Caco-2 (cell line): ENCODE results near the gene FOXP4. TPM values are rescaled to one million over a fixed set of nuclear protein-coding genes. Genes with fewer than 3 reads are reported as not detected.

Experiments
- BruUV-seq: library from RNA; stranded (reverse); fragments of 400-500 nt; replicated peaks from 2 replicates; lab custom pipeline; 2021; lab: Mats Ljungman, UMichigan
- CTCF ChIA-PET: fragments of 300-600 bp; sonication (Branson Sonifier 250); formaldehyde crosslinking; loops from one replicate; lab custom pipeline; 2022; ENCODE audit warnings: antibody characterized with exemption; lab: Charles Lee
- POLR2A ChIA-PET: fragments of 300-600 bp; sonication (Branson Sonifier 250); formaldehyde crosslinking; loops from one replicate; lab custom pipeline; 2022; ENCODE audit warnings: antibody characterized with exemption; lab: Charles Lee
- DNase-seq, 2 experiments: peaks; one replicate each; pipeline versions ENCODE4 v3.0.0 to v3.0.0-alpha.2; 2020 to 2022
- H3K27me3 ChIP-seq: replicated peaks from 2 replicates; pipeline ENCODE4 v1.6.0; 2011; ENCODE audit warnings: low read length; ENCODE audit not compliant: control insufficient read depth, insufficient read depth
- H3K36me3 ChIP-seq: 2 replicates; pipeline ENCODE4 v1.5.1; 2011; ENCODE audit warnings: low read length; ENCODE audit not compliant: control insufficient read depth, insufficient read depth
- H3K4me1 ChIP-seq: fragments of 250-450 bp; sonication (Bioruptor Pico); 2 replicates; pipeline ENCODE4 v1.5.1; 2020; ENCODE audit warnings: mild to moderate bottlenecking
- H3K4me3 ChIP-seq: 2 replicates; pipeline ENCODE4 v1.5.1; 2011; ENCODE audit warnings: low read depth, mild to moderate bottlenecking, control low read depth, low read length
- H3K9me3 ChIP-seq: fragments of 250-450 bp; sonication (Bioruptor Pico); 2 replicates; pipeline ENCODE4 v1.5.1; 2020; ENCODE audit warnings: mild to moderate bottlenecking, moderate library complexity
- H3K27ac Mint-ChIP-seq: one replicate; pipeline ENCODE4 v1.8.0; 2022; ENCODE audit warnings: mixed read lengths; ENCODE audit not compliant: unreplicated experiment
- H3K27me3 Mint-ChIP-seq: one replicate; pipeline ENCODE4 v1.8.0; 2022; ENCODE audit warnings: mixed read lengths; ENCODE audit not compliant: insufficient read depth, unreplicated experiment
- H3K36me3 Mint-ChIP-seq: one replicate; pipeline ENCODE4 v1.8.0; 2022; ENCODE audit warnings: mild to moderate bottlenecking, mixed read lengths; ENCODE audit not compliant: insufficient read depth, unreplicated experiment
- H3K4me1 Mint-ChIP-seq: one replicate; pipeline ENCODE4 v1.8.0; 2022; ENCODE audit warnings: low read depth, mixed read lengths; ENCODE audit not compliant: unreplicated experiment
- H3K4me3 Mint-ChIP-seq: one replicate; pipeline ENCODE4 v1.8.0; 2022; ENCODE audit warnings: mild to moderate bottlenecking, moderate library complexity, mixed read lengths; ENCODE audit not compliant: unreplicated experiment
- H3K9me3 Mint-ChIP-seq: one replicate; pipeline ENCODE4 v1.8.0; 2022; ENCODE audit warnings: mixed read lengths; ENCODE audit not compliant: unreplicated experiment
- CTCF ChIP-seq, 2 experiments: fragments of 200-600 bp in 1 of 2; IDR thresholded peaks; 1 replicate in 1 of 2; 2 replicates in 1 of 2; pipeline versions ENCODE4 v1.5.1 to v1.8.0; 2011 to 2022; ENCODE audit warnings: antibody characterized with exemption in 1 of 2, control low read depth in 1 of 2, inconsistent platforms in 1 of 2, low read depth in 1 of 2, low read length in 1 of 2, mild to moderate bottlenecking in 1 of 2, moderate library complexity in 1 of 2; ENCODE audit not compliant: insufficient read depth in 1 of 2, severe bottlenecking in 1 of 2, unreplicated experiment in 1 of 2
- intact Hi-C: fragments of 100-400 bp; cut with micrococcal nuclease; formaldehyde crosslinking; loops from one replicate; pipeline ENCODE4 v1.10.0; 2022; ENCODE audit not compliant: unreplicated experiment
- total RNA-seq: library from RNA; stranded (reverse); gene quantifications from 2 replicates; pipeline ENCODE4 v1.2.3, GENCODE V29; 2022

Gene FOXP4
- total RNA-seq, 1 experiment from 2014 or later: 117 TPM

- Histone ChIP-seq H3K4me1 (no peaks in the 10 kb centered on the region), H3K36me3 (no peaks in the 10 kb centered on the region), H3K27me3 (no peaks in the 10 kb centered on the region), H3K4me3 (no peak overlapping the region), H3K9me3 (no peaks in the 10 kb centered on the region)
- TF ChIP-seq CTCF (IDR thresholded peaks at IDR 0.05; ENCODE audit: insufficient read depth in 1 of 2, low read depth in 1 of 2, low read length in 1 of 2, severe bottlenecking in 1 of 2, unreplicated experiment in 1 of 2): no peak
- H3K27me3 Mint-ChIP-seq: peaks cover 3% of the 10 kb centered on the region
- ChIA-PET POLR2A (interaction anchor here (0.6 kb wide), 1 partner anchor 27 kb away, joined by 3 read pairs; no protein-coding TSS in a partner anchor), CTCF (interaction anchor here (0.6 to 1.2 kb wide), 2 partner anchors 53 to 1695 kb away, joined by 3 read pairs; no protein-coding TSS in a partner anchor)
- no peaks in the 10 kb centered on the region for H3K36me3 Mint-ChIP-seq
- no peak overlapping the region for H3K4me3 Mint-ChIP-seq
- H3K27ac Mint-ChIP-seq: no peak overlapping the region
- no peaks in the 10 kb centered on the region for H3K4me1 Mint-ChIP-seq
- intact Hi-C loops: no loop called here
- BruUV-seq: no TSS peak
- no peak for DNase-seq
- H3K9me3 Mint-ChIP-seq: no peaks in the 10 kb centered on the region
Measured at GRCh38 chr6:41630069-41630468, 83.9 kb downstream of the FOXP4 start.

GRCh38 chr6:41630946-41631345 lies 84.8 kb downstream of the FOXP4 start:
- intact Hi-C loops: no loop called here
- peaks cover 3% of the 10 kb centered on the region for H3K27me3 Mint-ChIP-seq
- Histone ChIP-seq H3K27me3 (no peaks in the 10 kb centered on the region), H3K4me1 (no peaks in the 10 kb centered on the region), H3K36me3 (no peaks in the 10 kb centered on the region), H3K9me3 (no peaks in the 10 kb centered on the region), H3K4me3 (no peak overlapping the region)
- ChIA-PET CTCF (interaction anchor here (1.2 kb wide), 1 partner anchor 52 kb away, joined by 3 read pairs; no protein-coding TSS in a partner anchor), POLR2A (interaction anchor here (0.6 kb wide), 1 partner anchor 127 kb away, joined by 3 read pairs; no protein-coding TSS in a partner anchor)
- TF ChIP-seq CTCF (IDR thresholded peaks at IDR 0.05; ENCODE audit: insufficient read depth in 1 of 2, low read depth in 1 of 2, low read length in 1 of 2, severe bottlenecking in 1 of 2, unreplicated experiment in 1 of 2): no peak
- no peak overlapping the region for H3K27ac Mint-ChIP-seq
- no peaks in the 10 kb centered on the region for H3K36me3 Mint-ChIP-seq
- no peaks in the 10 kb centered on the region for H3K9me3 Mint-ChIP-seq
- no peak overlapping the region for H3K4me3 Mint-ChIP-seq
- no peaks in the 10 kb centered on the region for H3K4me1 Mint-ChIP-seq
- DNase-seq: peak in 1 of 2 experiments; percentile 15
- BruUV-seq: no TSS peak

GRCh38 chr6:41633056-41633634 lies 87.0 kb downstream of the FOXP4 start:
- H3K4me1 ChIP-seq: no peaks in the 10 kb centered on the region
- Mint-ChIP-seq H3K4me3 (no peak overlapping the region), H3K9me3 (no peaks in the 10 kb centered on the region), H3K4me1 (no peaks in the 10 kb centered on the region), H3K27ac (no peak overlapping the region), H3K27me3 (peaks cover 3% of the 10 kb centered on the region), H3K36me3 (no peaks in the 10 kb centered on the region)
- no peak overlapping the region for H3K4me3 ChIP-seq
- DNase-seq: peak in 1 of 2 experiments; percentile 14
- no peaks in the 10 kb centered on the region for H3K27me3 ChIP-seq
- TF ChIP-seq CTCF (IDR thresholded peaks at IDR 0.05; ENCODE audit: insufficient read depth in 1 of 2, low read depth in 1 of 2, low read length in 1 of 2, severe bottlenecking in 1 of 2, unreplicated experiment in 1 of 2): no peak
- intact Hi-C loops: no loop called here
- H3K9me3 ChIP-seq: no peaks in the 10 kb centered on the region
- H3K36me3 ChIP-seq: no peaks in the 10 kb centered on the region
- POLR2A ChIA-PET: interaction anchor here (0.5 to 0.6 kb wide), 2 partner anchors 27 to 200 kb away, joined by 4 to 11 read pairs; no protein-coding TSS in a partner anchor
- BruUV-seq: no TSS peak
- CTCF ChIA-PET: no interaction called here
